NAMALWA (cell line): ENCODE data around the gene LST1.
A peak's percentile ranks its signal among the peaks of the same experiment; 100 is the strongest.

ENCODE experiments used
- DNase-seq: peaks from one replicate; pipeline ENCODE4 v3.0.0-alpha.2; 2015; ENCODE audit warnings: low spot score

LST1 gene

GRCh38 chr6:31559958-31560696 is 25.9 kb upstream of the LST1 start:
- DNase-seq = peak; percentile 86

- DNase-seq = no peak
These were observed 25.4 kb upstream of the LST1 start for GRCh38 chr6:31560697-31561058.

DNA sequence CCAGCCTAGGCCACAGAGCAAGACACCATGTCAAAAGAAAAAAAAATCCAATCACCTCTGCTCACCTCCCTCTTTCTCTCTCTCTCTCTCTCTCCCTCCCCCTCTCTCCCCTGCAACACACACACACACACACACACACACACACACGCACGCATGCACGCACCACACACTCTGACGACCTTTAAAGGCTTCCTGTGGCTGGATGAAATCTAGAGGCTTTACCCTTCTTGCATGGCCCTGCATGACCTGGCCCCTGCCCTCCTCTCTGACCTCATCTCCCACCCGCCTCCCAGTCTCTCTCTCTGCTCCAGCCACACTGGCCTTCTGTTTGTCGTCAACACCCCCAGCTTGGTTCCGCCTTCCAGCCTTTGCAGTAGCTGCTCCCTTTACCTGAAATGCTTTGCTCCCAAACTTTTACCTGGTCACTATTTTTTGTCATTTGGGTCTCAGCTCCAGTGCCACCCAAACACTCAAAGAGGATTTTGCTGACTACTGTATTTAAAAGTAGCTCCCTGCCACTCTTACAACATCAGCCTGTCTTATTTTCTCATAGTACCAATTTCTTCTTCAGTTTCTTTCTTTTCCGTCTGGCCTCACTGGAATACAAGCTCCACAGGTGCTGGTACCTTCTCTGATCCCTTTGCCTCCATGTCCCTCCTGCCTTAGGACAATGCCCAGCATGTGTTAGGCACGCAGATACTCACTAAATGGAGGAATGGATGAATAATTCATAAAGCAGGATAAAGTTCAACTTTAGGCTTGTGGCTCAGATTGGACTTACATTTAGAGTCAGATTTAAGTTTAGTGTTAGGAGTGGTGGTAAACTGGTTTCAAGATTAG is 18.3 kb upstream of the LST1 start:
- DNase-seq = no peak

- peak; percentile 60 for DNase-seq
These were observed 17.5 kb upstream of the LST1 start for GRCh38 chr6:31568537-31568961.

- DNase-seq = no peak
These were observed 16.1 kb upstream of the LST1 start for GRCh38 chr6:31569861-31570536.

- DNase-seq = peak; percentile 66
These were observed 13.8 kb upstream of the LST1 start, which contains the start of gene LTA for GRCh38 chr6:31572041-31572911. LTA (plus strand) TSS chr6:31572289; CDS start chr6:31572743, 454 bp downstream.

DNA sequence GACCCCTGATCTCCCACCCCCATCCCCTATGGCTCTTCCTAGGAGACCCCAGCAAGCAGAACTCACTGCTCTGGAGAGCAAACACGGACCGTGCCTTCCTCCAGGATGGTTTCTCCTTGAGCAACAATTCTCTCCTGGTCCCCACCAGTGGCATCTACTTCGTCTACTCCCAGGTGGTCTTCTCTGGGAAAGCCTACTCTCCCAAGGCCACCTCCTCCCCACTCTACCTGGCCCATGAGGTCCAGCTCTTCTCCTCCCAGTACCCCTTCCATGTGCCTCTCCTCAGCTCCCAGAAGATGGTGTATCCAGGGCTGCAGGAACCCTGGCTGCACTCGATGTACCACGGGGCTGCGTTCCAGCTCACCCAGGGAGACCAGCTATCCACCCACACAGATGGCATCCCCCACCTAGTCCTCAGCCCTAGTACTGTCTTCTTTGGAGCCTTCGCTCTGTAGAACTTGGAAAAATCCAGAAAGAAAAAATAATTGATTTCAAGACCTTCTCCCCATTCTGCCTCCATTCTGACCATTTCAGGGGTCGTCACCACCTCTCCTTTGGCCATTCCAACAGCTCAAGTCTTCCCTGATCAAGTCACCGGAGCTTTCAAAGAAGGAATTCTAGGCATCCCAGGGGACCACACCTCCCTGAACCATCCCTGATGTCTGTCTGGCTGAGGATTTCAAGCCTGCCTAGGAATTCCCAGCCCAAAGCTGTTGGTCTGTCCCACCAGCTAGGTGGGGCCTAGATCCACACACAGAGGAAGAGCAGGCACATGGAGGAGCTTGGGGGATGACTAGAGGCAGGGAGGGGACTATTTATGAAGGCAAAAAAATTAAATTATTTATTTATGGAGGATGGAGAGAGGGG is 12.6 kb upstream of the LST1 start:
- no peak for DNase-seq

DNA sequence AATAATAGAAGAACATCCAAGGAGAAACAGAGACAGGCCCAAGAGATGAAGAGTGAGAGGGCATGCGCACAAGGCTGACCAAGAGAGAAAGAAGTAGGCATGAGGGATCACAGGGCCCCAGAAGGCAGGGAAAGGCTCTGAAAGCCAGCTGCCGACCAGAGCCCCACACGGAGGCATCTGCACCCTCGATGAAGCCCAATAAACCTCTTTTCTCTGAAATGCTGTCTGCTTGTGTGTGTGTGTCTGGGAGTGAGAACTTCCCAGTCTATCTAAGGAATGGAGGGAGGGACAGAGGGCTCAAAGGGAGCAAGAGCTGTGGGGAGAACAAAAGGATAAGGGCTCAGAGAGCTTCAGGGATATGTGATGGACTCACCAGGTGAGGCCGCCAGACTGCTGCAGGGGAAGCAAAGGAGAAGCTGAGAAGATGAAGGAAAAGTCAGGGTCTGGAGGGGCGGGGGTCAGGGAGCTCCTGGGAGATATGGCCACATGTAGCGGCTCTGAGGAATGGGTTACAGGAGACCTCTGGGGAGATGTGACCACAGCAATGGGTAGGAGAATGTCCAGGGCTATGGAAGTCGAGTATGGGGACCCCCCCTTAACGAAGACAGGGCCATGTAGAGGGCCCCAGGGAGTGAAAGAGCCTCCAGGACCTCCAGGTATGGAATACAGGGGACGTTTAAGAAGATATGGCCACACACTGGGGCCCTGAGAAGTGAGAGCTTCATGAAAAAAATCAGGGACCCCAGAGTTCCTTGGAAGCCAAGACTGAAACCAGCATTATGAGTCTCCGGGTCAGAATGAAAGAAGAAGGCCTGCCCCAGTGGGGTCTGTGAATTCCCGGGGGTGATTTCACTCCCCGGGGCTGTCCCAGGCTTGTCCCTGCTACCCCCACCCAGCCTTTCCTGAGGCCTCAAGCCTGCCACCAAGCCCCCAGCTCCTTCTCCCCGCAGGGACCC is 11.7 kb upstream of the LST1 start:
- DNase-seq = no peak

DNA sequence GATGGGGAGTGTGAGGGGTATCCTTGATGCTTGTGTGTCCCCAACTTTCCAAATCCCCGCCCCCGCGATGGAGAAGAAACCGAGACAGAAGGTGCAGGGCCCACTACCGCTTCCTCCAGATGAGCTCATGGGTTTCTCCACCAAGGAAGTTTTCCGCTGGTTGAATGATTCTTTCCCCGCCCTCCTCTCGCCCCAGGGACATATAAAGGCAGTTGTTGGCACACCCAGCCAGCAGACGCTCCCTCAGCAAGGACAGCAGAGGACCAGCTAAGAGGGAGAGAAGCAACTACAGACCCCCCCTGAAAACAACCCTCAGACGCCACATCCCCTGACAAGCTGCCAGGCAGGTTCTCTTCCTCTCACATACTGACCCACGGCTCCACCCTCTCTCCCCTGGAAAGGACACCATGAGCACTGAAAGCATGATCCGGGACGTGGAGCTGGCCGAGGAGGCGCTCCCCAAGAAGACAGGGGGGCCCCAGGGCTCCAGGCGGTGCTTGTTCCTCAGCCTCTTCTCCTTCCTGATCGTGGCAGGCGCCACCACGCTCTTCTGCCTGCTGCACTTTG is 10.7 kb upstream of the LST1 start, which contains the start of gene TNF:
Gene TNF (plus strand): TSS at position 231 of the 567 bp plus-strand sequence. CDS start 177 bp downstream, at position 408.
- peak; percentile 63 for DNase-seq

DNA sequence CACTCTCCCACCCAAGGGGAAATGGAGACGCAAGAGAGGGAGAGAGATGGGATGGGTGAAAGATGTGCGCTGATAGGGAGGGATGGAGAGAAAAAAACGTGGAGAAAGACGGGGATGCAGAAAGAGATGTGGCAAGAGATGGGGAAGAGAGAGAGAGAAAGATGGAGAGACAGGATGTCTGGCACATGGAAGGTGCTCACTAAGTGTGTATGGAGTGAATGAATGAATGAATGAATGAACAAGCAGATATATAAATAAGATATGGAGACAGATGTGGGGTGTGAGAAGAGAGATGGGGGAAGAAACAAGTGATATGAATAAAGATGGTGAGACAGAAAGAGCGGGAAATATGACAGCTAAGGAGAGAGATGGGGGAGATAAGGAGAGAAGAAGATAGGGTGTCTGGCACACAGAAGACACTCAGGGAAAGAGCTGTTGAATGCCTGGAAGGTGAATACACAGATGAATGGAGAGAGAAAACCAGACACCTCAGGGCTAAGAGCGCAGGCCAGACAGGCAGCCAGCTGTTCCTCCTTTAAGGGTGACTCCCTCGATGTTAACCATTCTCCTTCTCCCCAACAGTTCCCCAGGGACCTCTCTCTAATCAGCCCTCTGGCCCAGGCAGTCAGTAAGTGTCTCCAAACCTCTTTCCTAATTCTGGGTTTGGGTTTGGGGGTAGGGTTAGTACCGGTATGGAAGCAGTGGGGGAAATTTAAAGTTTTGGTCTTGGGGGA is 10.0 kb upstream of the LST1 start:
- peak; percentile 58 for DNase-seq

DNA sequence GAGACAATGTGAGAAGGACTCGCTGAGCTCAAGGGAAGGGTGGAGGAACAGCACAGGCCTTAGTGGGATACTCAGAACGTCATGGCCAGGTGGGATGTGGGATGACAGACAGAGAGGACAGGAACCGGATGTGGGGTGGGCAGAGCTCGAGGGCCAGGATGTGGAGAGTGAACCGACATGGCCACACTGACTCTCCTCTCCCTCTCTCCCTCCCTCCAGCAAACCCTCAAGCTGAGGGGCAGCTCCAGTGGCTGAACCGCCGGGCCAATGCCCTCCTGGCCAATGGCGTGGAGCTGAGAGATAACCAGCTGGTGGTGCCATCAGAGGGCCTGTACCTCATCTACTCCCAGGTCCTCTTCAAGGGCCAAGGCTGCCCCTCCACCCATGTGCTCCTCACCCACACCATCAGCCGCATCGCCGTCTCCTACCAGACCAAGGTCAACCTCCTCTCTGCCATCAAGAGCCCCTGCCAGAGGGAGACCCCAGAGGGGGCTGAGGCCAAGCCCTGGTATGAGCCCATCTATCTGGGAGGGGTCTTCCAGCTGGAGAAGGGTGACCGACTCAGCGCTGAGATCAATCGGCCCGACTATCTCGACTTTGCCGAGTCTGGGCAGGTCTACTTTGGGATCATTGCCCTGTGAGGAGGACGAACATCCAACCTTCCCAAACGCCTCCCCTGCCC is 9.0 kb upstream of the LST1 start:
- DNase-seq = no peak

- no peak for DNase-seq
These were observed 8.5 kb upstream of the LST1 start for GRCh38 chr6:31577579-31577966.

- no peak for DNase-seq
These were observed 7.6 kb upstream of the LST1 start for GRCh38 chr6:31578184-31579118.

DNA sequence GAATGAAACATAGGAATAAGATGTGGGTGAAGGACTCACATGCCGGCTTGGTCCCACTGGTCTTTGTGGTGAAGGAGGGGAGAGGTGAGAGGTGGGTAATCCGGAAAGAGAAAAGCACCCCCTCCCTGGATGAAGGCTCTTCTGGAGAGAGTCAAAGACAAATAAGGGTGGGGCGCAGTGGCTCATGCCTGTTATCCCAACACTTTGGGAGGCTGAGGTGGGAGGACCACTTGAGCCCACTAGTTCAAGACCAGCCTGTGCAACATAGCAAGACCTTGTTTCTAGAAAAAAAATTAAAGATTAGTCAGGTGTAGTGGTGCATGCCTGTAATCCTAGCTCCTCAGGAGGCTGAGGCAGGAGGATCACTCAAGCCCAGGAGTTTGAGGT is 7.0 kb upstream of the LST1 start:
- DNase-seq = no peak

GRCh38 chr6:31579546-31580437 is 6.3 kb upstream of the LST1 start:
- DNase-seq = no peak

GRCh38 chr6:31580438-31580740 is 5.7 kb upstream of the LST1 start:
- DNase-seq = no peak
